Transverse colon (tissue), 4 donors: ENCODE measurements around the gene EEPD1.

Experiments
- CTCF ChIP-seq, 5 experiments: fragments of 200-600 bp in 3 of 5; fragments of 450-650 bp in 2 of 5; sonication (generic) in 3 of 5; IDR thresholded peaks; 1 replicate in 2 of 5; 2 replicates in 3 of 5; pipeline ENCODE4 v1.5.1; 2016 to 2017; ENCODE audit warnings: antibody characterized with exemption in 5 of 5, inconsistent platforms in 3 of 5, mild to moderate bottlenecking in 2 of 5, moderate library complexity in 1 of 5
- POLR2A ChIP-seq: fragments of 450-650 bp; IDR thresholded peaks from one replicate; pipeline ENCODE4 v1.6.1; 2016; ENCODE audit warnings: antibody characterized with exemption, mild to moderate bottlenecking, moderate library complexity
- POLR2AphosphoS5 ChIP-seq, 3 donors: sonication (generic); formaldehyde crosslinking; IDR thresholded peaks; one replicate each; pipeline ENCODE4 v1.6.1; 2016; ENCODE audit warnings: antibody characterized with exemption in 3 of 3

DNA sequence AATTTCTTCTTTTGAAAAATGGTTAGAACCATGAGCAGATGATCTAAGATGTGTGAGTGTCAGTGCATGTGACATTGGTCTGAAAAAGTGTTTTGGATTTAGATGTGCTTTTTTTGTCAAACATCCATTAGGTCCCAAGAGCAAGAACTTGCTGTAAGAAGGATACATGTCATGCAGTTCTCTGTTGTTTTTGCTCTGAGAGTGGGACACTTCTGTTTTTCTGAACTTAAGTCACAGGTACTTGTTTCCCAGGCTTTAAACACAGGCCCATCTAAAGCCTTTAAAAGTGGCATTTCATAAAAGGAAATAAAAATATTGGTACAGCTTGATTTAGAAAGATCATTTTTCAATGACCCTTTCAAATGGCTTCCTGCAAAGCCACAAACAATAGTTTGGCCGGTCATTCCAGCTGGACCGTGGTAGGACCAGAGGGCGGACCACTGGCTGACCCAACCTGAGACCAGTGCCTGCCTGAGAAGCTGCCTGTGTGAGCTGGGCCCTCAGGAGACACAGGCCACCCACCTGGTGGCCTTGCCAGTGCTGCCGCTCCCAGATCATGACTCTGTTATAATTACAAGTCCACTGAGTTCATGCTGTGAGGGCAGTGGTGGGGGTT lies 92.7 kb downstream of the EEPD1 start:
- TF ChIP-seq CTCF (IDR thresholded peaks at IDR 0.05) (no peak), POLR2A (no peak), POLR2AphosphoS5 (IDR thresholded peaks at IDR 0.05) (no peak)
